Prostate gland (tissue), 2 donors: ENCODE results near the gene MARCHF7. TPM values are rescaled to one million over a fixed set of nuclear protein-coding genes. Genes with fewer than 3 reads are reported as not detected.

Experiments used
- DNase-seq: peaks from one replicate; pipeline ENCODE4 v3.0.0-alpha.2; 2019; ENCODE audit warnings: low spot score
- H3K27ac ChIP-seq, 2 donors: fragments of 200-600 bp; sonication (generic); 2 replicates each; pipeline ENCODE4 v1.5.1; 2017 to 2019
- H3K27me3 ChIP-seq: fragments of 200-600 bp; sonication (generic); replicated peaks from 2 replicates; pipeline ENCODE4 v1.5.1; 2019; ENCODE audit not compliant: insufficient read depth
- H3K36me3 ChIP-seq, 2 donors: fragments of 200-600 bp; sonication (generic); 1 replicate in 1 of 2; 2 replicates in 1 of 2; pipeline versions ENCODE4 v1.5.1 to v1.8.1; 2017 to 2019
- H3K4me1 ChIP-seq: fragments of 200-600 bp; sonication (generic); replicated peaks from 2 replicates; pipeline ENCODE4 v1.5.1; 2019
- H3K4me3 ChIP-seq, 2 donors: fragments of 200-600 bp; sonication (generic); 2 replicates each; pipeline ENCODE4 v1.5.1; 2017 to 2019
- H3K9me3 ChIP-seq: fragments of 200-600 bp; sonication (generic); 2 replicates; pipeline ENCODE4 v1.5.1; 2017
- POLR2A ChIP-seq: fragments of 450-650 bp; IDR thresholded peaks from one replicate; pipeline ENCODE4 v1.6.1; 2016; ENCODE audit warnings: antibody characterized with exemption, mild to moderate bottlenecking
- POLR2AphosphoS5 ChIP-seq: sonication (generic); formaldehyde crosslinking; IDR thresholded peaks from one replicate; pipeline ENCODE4 v1.6.1; 2017; ENCODE audit warnings: antibody characterized with exemption
- WGBS: methylation state at CpG from one replicate; pipeline ENCODE4 v1.1.5; 2018; 5-methylcytosine and 5-hydroxymethylcytosine counted together
- intact Hi-C: fragments of 100-400 bp; cut with DNase I; formaldehyde crosslinking; loops from one replicate; pipeline ENCODE4 v1.14.2; 2022
- total RNA-seq, 2 donors: library from RNA; depleted of rRNA; stranded (reverse); fragments of >200 nt; gene quantifications; one replicate each; pipeline ENCODE4 v1.1.0, GENCODE V29; 2016
- TF ChIP-seq, protein P1 (sequence below), 4 experiments: fragments of 200-600 bp in 2 of 4; fragments of 450-650 bp in 2 of 4; sonication (generic) in 2 of 4; IDR thresholded peaks; 1 replicate in 3 of 4; 2 replicates in 1 of 4; pipeline ENCODE4 v1.5.1; 2016 to 2019; ENCODE audit warnings: antibody characterized with exemption in 4 of 4, mild to moderate bottlenecking in 2 of 4, moderate library complexity in 2 of 4

The MARCHF7 gene
- total RNA-seq, 2 donors from 2014 or later = 60.7 to 119 TPM

GRCh38 chr2:159759577-159759976 lies 47.3 kb downstream of the MARCHF7 start:
- TF ChIP-seq POLR2AphosphoS5 (no peak), POLR2A (no peak)
- TF ChIP-seq, protein P1, sequence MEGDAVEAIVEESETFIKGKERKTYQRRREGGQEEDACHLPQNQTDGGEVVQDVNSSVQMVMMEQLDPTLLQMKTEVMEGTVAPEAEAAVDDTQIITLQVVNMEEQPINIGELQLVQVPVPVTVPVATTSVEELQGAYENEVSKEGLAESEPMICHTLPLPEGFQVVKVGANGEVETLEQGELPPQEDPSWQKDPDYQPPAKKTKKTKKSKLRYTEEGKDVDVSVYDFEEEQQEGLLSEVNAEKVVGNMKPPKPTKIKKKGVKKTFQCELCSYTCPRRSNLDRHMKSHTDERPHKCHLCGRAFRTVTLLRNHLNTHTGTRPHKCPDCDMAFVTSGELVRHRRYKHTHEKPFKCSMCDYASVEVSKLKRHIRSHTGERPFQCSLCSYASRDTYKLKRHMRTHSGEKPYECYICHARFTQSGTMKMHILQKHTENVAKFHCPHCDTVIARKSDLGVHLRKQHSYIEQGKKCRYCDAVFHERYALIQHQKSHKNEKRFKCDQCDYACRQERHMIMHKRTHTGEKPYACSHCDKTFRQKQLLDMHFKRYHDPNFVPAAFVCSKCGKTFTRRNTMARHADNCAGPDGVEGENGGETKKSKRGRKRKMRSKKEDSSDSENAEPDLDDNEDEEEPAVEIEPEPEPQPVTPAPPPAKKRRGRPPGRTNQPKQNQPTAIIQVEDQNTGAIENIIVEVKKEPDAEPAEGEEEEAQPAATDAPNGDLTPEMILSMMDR (IDR thresholded peaks at IDR 0.05) = no peak
- H3K36me3 ChIP-seq = peaks cover 0 to 6% of the 10 kb centered on the region in 2 donors
- no peaks in the 10 kb centered on the region for H3K4me1 ChIP-seq
- DNase-seq = no peak
- H3K27me3 ChIP-seq = no peaks in the 10 kb centered on the region
- WGBS = 65% methylated on average over 3 of the region's 3 CpGs
- intact Hi-C loops = no loop called here
- H3K4me3 ChIP-seq = no peak overlapping the region
- H3K27ac ChIP-seq = no peak overlapping the region
- H3K9me3 ChIP-seq = no peaks in the 10 kb centered on the region

DNA sequence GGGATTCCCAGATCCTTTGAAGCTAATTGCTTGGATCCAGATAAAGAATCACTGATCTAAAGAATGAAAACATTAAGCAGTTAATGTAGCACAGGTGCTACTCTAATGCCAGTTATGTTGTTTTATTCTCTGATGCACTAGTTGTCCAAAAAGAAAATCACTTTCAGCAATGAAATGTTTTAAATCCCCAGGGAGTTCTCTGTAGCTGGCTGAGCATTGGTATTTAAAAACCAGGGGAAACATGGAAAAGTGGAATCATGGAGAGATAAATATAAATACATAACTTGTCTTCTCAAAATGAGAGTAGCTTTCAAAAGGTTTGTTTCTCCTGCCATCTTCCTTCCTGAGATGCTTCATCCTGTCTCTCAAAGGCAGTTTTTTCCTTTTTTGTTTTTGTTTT lies 48.0 kb downstream of the MARCHF7 start:
- Histone ChIP-seq H3K27ac (no peak overlapping the region), H3K4me1 (no peaks in the 10 kb centered on the region), H3K36me3 (peaks cover 0 to 6% of the 10 kb centered on the region in 2 donors), H3K27me3 (no peaks in the 10 kb centered on the region), H3K4me3 (no peak overlapping the region), H3K9me3 (no peaks in the 10 kb centered on the region)
- intact Hi-C loops = no loop called here
- DNase-seq = no peak
- TF ChIP-seq POLR2AphosphoS5 (no peak), POLR2A (no peak)
- TF ChIP-seq, protein P1 (IDR thresholded peaks at IDR 0.05) = no peak

GRCh38 chr2:159762075-159762474 lies 49.8 kb downstream of the MARCHF7 start:
- no peaks in the 10 kb centered on the region for H3K9me3 ChIP-seq
- no peaks in the 10 kb centered on the region for H3K4me1 ChIP-seq
- H3K27me3 ChIP-seq = no peaks in the 10 kb centered on the region
- no peak overlapping the region for H3K4me3 ChIP-seq
- peaks cover 0 to 6% of the 10 kb centered on the region in 2 donors for H3K36me3 ChIP-seq
- H3K27ac ChIP-seq = no peak overlapping the region
- intact Hi-C loops = no loop called here
- TF ChIP-seq POLR2A (no peak), POLR2AphosphoS5 (no peak)
- TF ChIP-seq, protein P1 (IDR thresholded peaks at IDR 0.05) = no peak
- WGBS = 11% methylated on average over 1 of the region's 1 CpG
- no peak for DNase-seq

Other genes with a start within 250 kb of the MARCHF7 start
- 10 to 100 TPM; 60.8 to 84.5 TPM for gene BAZ2B, start 96.0 kb upstream of the MARCHF7 start, total RNA-seq
- gene CD302, start 85.7 kb downstream of the MARCHF7 start, total RNA-seq = 10 to 100 TPM; 39.3 to 40.4 TPM
- gene LY75, start 192.2 kb downstream of the MARCHF7 start, total RNA-seq = 1 to 10 TPM; 1.8 to 1.9 TPM